Stimulated activated naive CD8-positive, alpha-beta T cell treated with anti-CD3 and anti-CD28 coated beads, Interleukin-15, Interleukin-2, amounts not matched to agents 100 ng/mL and 50 ng/mL, for 24 hours (primary cell): ENCODE results near the gene MLXIP.

Experiments
- H3K27ac Mint-ChIP-seq: one replicate; pipeline ENCODE4 v1.8.0; 2021; ENCODE audit warnings: mild to moderate bottlenecking, mixed read lengths
- H3K27me3 Mint-ChIP-seq: one replicate; pipeline ENCODE4 v1.8.0; 2021; ENCODE audit warnings: mixed read lengths
- H3K36me3 Mint-ChIP-seq: one replicate; pipeline ENCODE4 v1.8.0; 2021; ENCODE audit warnings: low read depth, mixed read lengths
- H3K4me1 Mint-ChIP-seq: one replicate; pipeline ENCODE4 v1.8.0; 2021; ENCODE audit warnings: low read depth, mixed read lengths
- H3K4me3 Mint-ChIP-seq: one replicate; pipeline ENCODE4 v1.8.0; 2021; ENCODE audit warnings: mild to moderate bottlenecking, mixed read lengths
- H3K9me3 Mint-ChIP-seq: one replicate; pipeline ENCODE4 v1.8.0; 2021; ENCODE audit warnings: mixed read lengths

MLXIP gene

GRCh38 chr12:122061253-122061652 lies 17.3 kb upstream of the MLXIP start:
- H3K27me3 Mint-ChIP-seq, result no peaks in the 10 kb centered on the region
- no peak overlapping the region for H3K4me3 Mint-ChIP-seq

GRCh38 chr12:122062832-122063693 lies 15.5 kb upstream of the MLXIP start:
- H3K9me3 Mint-ChIP-seq, result no peaks in the 10 kb centered on the region
- no peaks in the 10 kb centered on the region for H3K27me3 Mint-ChIP-seq
- H3K4me1 Mint-ChIP-seq, result peaks cover 15% of the 10 kb centered on the region
- H3K36me3 Mint-ChIP-seq, result no peaks in the 10 kb centered on the region
- no peak overlapping the region for H3K4me3 Mint-ChIP-seq
- H3K27ac Mint-ChIP-seq, result no peak overlapping the region

More at GRCh38 chr12:122061253-122061652, 17.3 kb upstream of the MLXIP start:
- peaks cover 3% of the 10 kb centered on the region for H3K4me1 Mint-ChIP-seq
- no peak overlapping the region for H3K27ac Mint-ChIP-seq
- no peaks in the 10 kb centered on the region for H3K9me3 Mint-ChIP-seq
- H3K36me3 Mint-ChIP-seq, result peaks cover 4% of the 10 kb centered on the region

GRCh38 chr12:122063694-122064024 lies 14.9 kb upstream of the MLXIP start:
- H3K4me3 Mint-ChIP-seq, result no peak overlapping the region
- peaks cover 21% of the 10 kb centered on the region for H3K4me1 Mint-ChIP-seq
- H3K27me3 Mint-ChIP-seq, result no peaks in the 10 kb centered on the region
- no peaks in the 10 kb centered on the region for H3K36me3 Mint-ChIP-seq
- H3K9me3 Mint-ChIP-seq, result no peaks in the 10 kb centered on the region
- no peak overlapping the region for H3K27ac Mint-ChIP-seq

- Mint-ChIP-seq H3K27ac (no peak overlapping the region), H3K4me1 (peaks cover 21% of the 10 kb centered on the region), H3K4me3 (no peak overlapping the region), H3K36me3 (no peaks in the 10 kb centered on the region), H3K27me3 (no peaks in the 10 kb centered on the region), H3K9me3 (no peaks in the 10 kb centered on the region)
Observed at GRCh38 chr12:122064025-122064777, 14.4 kb upstream of the MLXIP start.

GRCh38 chr12:122064780-122065588 lies 13.6 kb upstream of the MLXIP start:
- no peak overlapping the region for H3K27ac Mint-ChIP-seq

GRCh38 chr12:122067548-122067947 lies 11.0 kb upstream of the MLXIP start:
- no peaks in the 10 kb centered on the region for H3K36me3 Mint-ChIP-seq
- no peaks in the 10 kb centered on the region for H3K9me3 Mint-ChIP-seq
- peak overlapping the region; percentile 40 for H3K4me3 Mint-ChIP-seq
- peak overlapping the region; percentile 29 for H3K27ac Mint-ChIP-seq
- peaks cover 21% of the 10 kb centered on the region for H3K4me1 Mint-ChIP-seq
- H3K27me3 Mint-ChIP-seq, result no peaks in the 10 kb centered on the region

More at GRCh38 chr12:122064780-122065588, 13.6 kb upstream of the MLXIP start:
- Mint-ChIP-seq H3K4me1 (peaks cover 21% of the 10 kb centered on the region), H3K36me3 (no peaks in the 10 kb centered on the region), H3K27me3 (no peaks in the 10 kb centered on the region), H3K9me3 (no peaks in the 10 kb centered on the region), H3K4me3 (no peak overlapping the region)

GRCh38 chr12:122067966-122068365 lies 10.6 kb upstream of the MLXIP start:
- H3K27me3 Mint-ChIP-seq, result no peaks in the 10 kb centered on the region
- peak overlapping the region; percentile 40 for H3K4me3 Mint-ChIP-seq
- no peaks in the 10 kb centered on the region for H3K36me3 Mint-ChIP-seq
- H3K27ac Mint-ChIP-seq, result peak overlapping the region; percentile 29
- no peaks in the 10 kb centered on the region for H3K9me3 Mint-ChIP-seq
- peaks cover 21% of the 10 kb centered on the region for H3K4me1 Mint-ChIP-seq

GRCh38 chr12:122072031-122072970 lies 6.3 kb upstream of the MLXIP start:
- H3K9me3 Mint-ChIP-seq, result no peaks in the 10 kb centered on the region

GRCh38 chr12:122073815-122074214 lies 4.7 kb upstream of the MLXIP start:
- no peaks in the 10 kb centered on the region for H3K27me3 Mint-ChIP-seq
- no peaks in the 10 kb centered on the region for H3K36me3 Mint-ChIP-seq
- H3K4me1 Mint-ChIP-seq, result peaks cover 19% of the 10 kb centered on the region
- no peak overlapping the region for H3K27ac Mint-ChIP-seq
- H3K4me3 Mint-ChIP-seq, result peak overlapping the region; percentile 3
- H3K9me3 Mint-ChIP-seq, result no peaks in the 10 kb centered on the region

More at GRCh38 chr12:122072031-122072970, 6.3 kb upstream of the MLXIP start:
- Mint-ChIP-seq H3K27me3 (no peaks in the 10 kb centered on the region), H3K4me3 (no peak overlapping the region), H3K4me1 (peaks cover 26% of the 10 kb centered on the region), H3K36me3 (no peaks in the 10 kb centered on the region), H3K27ac (no peak overlapping the region)

- Mint-ChIP-seq H3K4me1 (peaks cover 41% of the 10 kb centered on the region), H3K9me3 (no peaks in the 10 kb centered on the region), H3K27me3 (no peaks in the 10 kb centered on the region), H3K4me3 (no peak overlapping the region), H3K27ac (peak overlapping the region; percentile 28), H3K36me3 (no peaks in the 10 kb centered on the region)
Observed at GRCh38 chr12:122076743-122077495, 1.6 kb upstream of the MLXIP start.

GRCh38 chr12:122079033-122079531 lies 526 bp downstream of the MLXIP start:
- H3K4me1 Mint-ChIP-seq, result peaks cover 62% of the 10 kb centered on the region
- no peaks in the 10 kb centered on the region for H3K27me3 Mint-ChIP-seq
- H3K36me3 Mint-ChIP-seq, result peaks cover 5% of the 10 kb centered on the region
- H3K27ac Mint-ChIP-seq, result peak overlapping the region; percentile 93
- peak overlapping the region; percentile 95 for H3K4me3 Mint-ChIP-seq
- H3K9me3 Mint-ChIP-seq, result no peaks in the 10 kb centered on the region

- Mint-ChIP-seq H3K27me3 (no peaks in the 10 kb centered on the region), H3K9me3 (no peaks in the 10 kb centered on the region), H3K36me3 (peaks cover 8% of the 10 kb centered on the region), H3K4me1 (peaks cover 68% of the 10 kb centered on the region), H3K27ac (peak overlapping the region; percentile 93), H3K4me3 (peak overlapping the region; percentile 95)
Observed at GRCh38 chr12:122079532-122080081, 1.1 kb downstream of the MLXIP start.
